HL-60 (cell line): ENCODE results near the gene WWOX.

Experiments used
- CTCF ChIP-seq: IDR thresholded peaks from one replicate; pipeline ENCODE4 v1.5.1; 2011; ENCODE audit warnings: low read length, control low read depth, inconsistent platforms; ENCODE audit not compliant: insufficient read depth
- POLR2AphosphoS5 ChIP-seq: IDR thresholded peaks from 2 replicates; pipeline ENCODE4 v1.6.1; 2012; ENCODE audit warnings: low read depth

GRCh38 chr16:78297066-78297666, 197.7 kb downstream of the WWOX start:
- TF ChIP-seq CTCF, result no peak
- no peak for TF ChIP-seq POLR2AphosphoS5
